CD4-positive, alpha-beta T cell treated with Interleukin-21 for 1 hour (primary cell): ENCODE results near the gene ADGRB3.
"Not testable (repeated sequence)": the region's sequence is repeated elsewhere in the genome, so short reads cannot be mapped to it uniquely, and the experiment has no call there.

Source experiments
- DNase-seq: peaks from one replicate; pipeline ENCODE4 v3.0.0-alpha.2; 2020

The ADGRB3 gene

GRCh38 chr6:69366831-69367230 lies 731.7 kb downstream of the ADGRB3 start:
- DNase-seq, result no peak

- no peak for DNase-seq
These were observed 733.5 kb downstream of the ADGRB3 start for GRCh38 chr6:69368613-69369012.

- DNase-seq, result no peak
These were observed 735.7 kb downstream of the ADGRB3 start for GRCh38 chr6:69370763-69371162.

- DNase-seq, result no peak
These were observed 743.2 kb downstream of the ADGRB3 start for GRCh38 chr6:69378326-69378725.

GRCh38 chr6:69379518-69379917 lies 744.4 kb downstream of the ADGRB3 start:
- DNase-seq, result no peak

- DNase-seq, result no peak
These were observed 748.5 kb downstream of the ADGRB3 start for GRCh38 chr6:69383627-69384026.

GRCh38 chr6:69386426-69386825 lies 751.3 kb downstream of the ADGRB3 start:
- DNase-seq, result no peak

GRCh38 chr6:69390125-69390524 lies 755.0 kb downstream of the ADGRB3 start:
- DNase-seq, result no peak

GRCh38 chr6:69391106-69391505 lies 756.0 kb downstream of the ADGRB3 start:
- DNase-seq, result no peak

GRCh38 chr6:69392745-69393144 lies 757.7 kb downstream of the ADGRB3 start:
- DNase-seq, result peak; percentile 4

- DNase-seq, result no peak
These were observed 763.2 kb downstream of the ADGRB3 start for GRCh38 chr6:69398311-69398710.

GRCh38 chr6:69398729-69399128 lies 763.6 kb downstream of the ADGRB3 start:
- no peak for DNase-seq

- DNase-seq, result no peak
These were observed 773.8 kb downstream of the ADGRB3 start for GRCh38 chr6:69408886-69409285.

- DNase-seq, result no peak
These were observed 781.7 kb downstream of the ADGRB3 start for GRCh38 chr6:69416776-69417175.

GRCh38 chr6:69421269-69421668 lies 786.2 kb downstream of the ADGRB3 start:
- DNase-seq, result no peak

GRCh38 chr6:69422020-69422419 lies 786.9 kb downstream of the ADGRB3 start:
- no peak for DNase-seq

GRCh38 chr6:69422475-69422874 lies 787.4 kb downstream of the ADGRB3 start:
- no peak for DNase-seq

- DNase-seq, result no peak
These were observed 788.7 kb downstream of the ADGRB3 start for GRCh38 chr6:69423785-69424184.

GRCh38 chr6:69424581-69424980 lies 789.5 kb downstream of the ADGRB3 start:
- DNase-seq, result no peak

- no peak for DNase-seq
These were observed 792.8 kb downstream of the ADGRB3 start for GRCh38 chr6:69427882-69428281.

- not testable (repeated sequence) for DNase-seq
These were observed 797.1 kb downstream of the ADGRB3 start for GRCh38 chr6:69432168-69432567.

GRCh38 chr6:69433116-69433515 lies 798.0 kb downstream of the ADGRB3 start:
- DNase-seq, result not testable (repeated sequence)

GRCh38 chr6:69438113-69438512 lies 803.0 kb downstream of the ADGRB3 start:
- DNase-seq, result no peak
